ENCODE measurements around the gene NR1I3.
A peak's percentile ranks its signal among the peaks of the same experiment; 100 is the strongest.

Gene NR1I3

GRCh38 chr1:161193561-161194235 lies 44.3 kb downstream of the NR1I3 start:
- no peak for DNase-seq

- DNase-seq, result peak; percentile 90
Observed at GRCh38 chr1:161192476-161193465, 45.2 kb downstream of the NR1I3 start.

- no peak for DNase-seq
Observed at GRCh38 chr1:161191971-161192370, 46.0 kb downstream of the NR1I3 start.

GRCh38 chr1:161190962-161191521 lies 47.0 kb downstream of the NR1I3 start:
- DNase-seq, result no peak

- no peak for DNase-seq
Observed at GRCh38 chr1:161189036-161189435, 49.0 kb downstream of the NR1I3 start.

GRCh38 chr1:161188381-161188780 lies 49.6 kb downstream of the NR1I3 start:
- no peak for DNase-seq

- no peak for DNase-seq
Observed at GRCh38 chr1:161187311-161187710, 50.7 kb downstream of the NR1I3 start.

- DNase-seq, result peak; percentile 82
Observed at GRCh38 chr1:161185732-161186311, 52.2 kb downstream of the NR1I3 start.

GRCh38 chr1:161185282-161185682 lies 52.7 kb downstream of the NR1I3 start:
- DNase-seq, result peak; percentile 78

GRCh38 chr1:161182214-161182613 lies 55.8 kb downstream of the NR1I3 start:
- DNase-seq, result peak; percentile 20

- peak; percentile 78 for DNase-seq
Observed at GRCh38 chr1:161180639-161181038, 57.4 kb downstream of the NR1I3 start.

- no peak for DNase-seq
Observed at GRCh38 chr1:161179698-161180097, 58.3 kb downstream of the NR1I3 start.

Data from OCI-M1 (cell line).